GM12801 (cell line): Measurements from ENCODE around the gene MAPK10.

Experiments used
- TF ChIP-seq, protein P1 (sequence below): IDR thresholded peaks from one replicate; pipeline ENCODE4 v1.5.1; 2011; ENCODE audit warnings: control low read depth; ENCODE audit not compliant: insufficient read length; ENCODE audit errors: extremely low read depth

Gene MAPK10

GRCh38 chr4:85951099-85951498 is 408.8 kb downstream of the MAPK10 start:
- TF ChIP-seq, protein P1, sequence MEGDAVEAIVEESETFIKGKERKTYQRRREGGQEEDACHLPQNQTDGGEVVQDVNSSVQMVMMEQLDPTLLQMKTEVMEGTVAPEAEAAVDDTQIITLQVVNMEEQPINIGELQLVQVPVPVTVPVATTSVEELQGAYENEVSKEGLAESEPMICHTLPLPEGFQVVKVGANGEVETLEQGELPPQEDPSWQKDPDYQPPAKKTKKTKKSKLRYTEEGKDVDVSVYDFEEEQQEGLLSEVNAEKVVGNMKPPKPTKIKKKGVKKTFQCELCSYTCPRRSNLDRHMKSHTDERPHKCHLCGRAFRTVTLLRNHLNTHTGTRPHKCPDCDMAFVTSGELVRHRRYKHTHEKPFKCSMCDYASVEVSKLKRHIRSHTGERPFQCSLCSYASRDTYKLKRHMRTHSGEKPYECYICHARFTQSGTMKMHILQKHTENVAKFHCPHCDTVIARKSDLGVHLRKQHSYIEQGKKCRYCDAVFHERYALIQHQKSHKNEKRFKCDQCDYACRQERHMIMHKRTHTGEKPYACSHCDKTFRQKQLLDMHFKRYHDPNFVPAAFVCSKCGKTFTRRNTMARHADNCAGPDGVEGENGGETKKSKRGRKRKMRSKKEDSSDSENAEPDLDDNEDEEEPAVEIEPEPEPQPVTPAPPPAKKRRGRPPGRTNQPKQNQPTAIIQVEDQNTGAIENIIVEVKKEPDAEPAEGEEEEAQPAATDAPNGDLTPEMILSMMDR, result no peak

DNA sequence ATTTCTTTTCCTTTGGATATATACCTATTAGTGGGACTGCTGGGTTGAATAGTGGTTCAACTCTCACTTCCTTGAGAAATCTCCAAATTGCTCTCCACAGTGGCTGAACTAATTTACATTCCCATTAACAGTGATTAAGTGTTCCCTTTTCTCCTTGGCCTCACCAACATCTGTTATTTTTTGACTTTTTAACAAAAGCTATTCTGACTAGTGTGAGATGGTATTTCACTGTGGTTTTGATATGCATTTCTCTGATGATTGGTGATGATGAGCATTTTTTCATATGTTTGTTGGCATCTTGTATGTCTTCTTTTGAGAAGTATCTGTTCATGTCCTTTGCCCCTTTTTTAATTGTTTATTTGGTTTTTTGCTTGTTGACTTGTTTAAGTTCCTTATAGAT is 413.0 kb downstream of the MAPK10 start:
- TF ChIP-seq, protein P1, result no peak

DNA sequence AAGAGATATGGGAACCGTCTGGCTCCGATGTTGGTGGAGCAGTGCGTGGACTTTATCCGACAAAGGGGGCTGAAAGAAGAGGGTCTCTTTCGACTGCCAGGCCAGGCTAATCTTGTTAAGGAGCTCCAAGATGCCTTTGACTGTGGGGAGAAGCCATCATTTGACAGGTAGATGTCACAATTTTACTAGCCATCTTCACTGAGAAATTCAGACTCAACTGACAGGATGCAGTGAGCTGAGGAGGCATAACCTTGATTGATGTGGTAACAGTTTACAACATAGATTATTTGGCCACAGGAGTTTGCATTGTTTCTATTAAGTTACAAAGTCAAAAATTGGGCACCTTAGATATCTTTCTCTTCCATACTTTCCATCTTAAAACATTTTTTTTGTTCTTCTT is 417.7 kb downstream of the MAPK10 start:
- TF ChIP-seq, protein P1, result no peak

DNA sequence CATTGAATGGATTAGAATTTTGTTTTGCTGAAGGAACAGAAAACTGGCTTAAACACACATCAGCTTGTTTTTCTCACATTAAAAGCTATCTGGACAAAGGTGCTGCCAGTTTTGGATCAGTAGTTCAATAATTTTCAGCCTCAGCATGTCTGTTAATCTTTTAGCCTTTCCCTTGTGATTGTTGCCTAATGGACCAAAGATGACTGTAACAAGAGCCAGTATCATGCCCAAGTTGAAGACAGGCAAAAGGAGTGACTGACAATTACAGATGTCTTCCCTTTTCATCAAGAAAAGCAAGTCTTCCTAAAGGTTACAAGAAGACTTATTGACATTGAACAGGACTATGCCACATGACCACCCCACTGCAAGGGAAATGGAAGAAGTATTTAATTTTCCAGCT is 419.7 kb downstream of the MAPK10 start:
- TF ChIP-seq, protein P1, result no peak
